Cardiac fibroblast (primary cell): Measurements from ENCODE around the gene HSF5.

Experiments used
- DNase-seq, 2 donors: peaks; one replicate each; pipeline versions ENCODE4 v3.0.0 to v3.0.0-alpha.2; 2010; ENCODE audit warnings: low read depth in 2 of 2
- H3K4me3 ChIP-seq, 2 donors: replicated peaks in 1 of 2; 1 replicate in 1 of 2; 2 replicates in 1 of 2; pipeline ENCODE4 v1.5.1; 2011; ENCODE audit warnings: low read depth in 2 of 2, low read length in 2 of 2, mild to moderate bottlenecking in 2 of 2, moderate library complexity in 1 of 2
- TF ChIP-seq, protein P1 (sequence below): IDR thresholded peaks from one replicate; pipeline ENCODE4 v1.5.1; 2011; ENCODE audit warnings: low read depth, mild to moderate bottlenecking, low read length, inconsistent platforms

HSF5 gene

DNA sequence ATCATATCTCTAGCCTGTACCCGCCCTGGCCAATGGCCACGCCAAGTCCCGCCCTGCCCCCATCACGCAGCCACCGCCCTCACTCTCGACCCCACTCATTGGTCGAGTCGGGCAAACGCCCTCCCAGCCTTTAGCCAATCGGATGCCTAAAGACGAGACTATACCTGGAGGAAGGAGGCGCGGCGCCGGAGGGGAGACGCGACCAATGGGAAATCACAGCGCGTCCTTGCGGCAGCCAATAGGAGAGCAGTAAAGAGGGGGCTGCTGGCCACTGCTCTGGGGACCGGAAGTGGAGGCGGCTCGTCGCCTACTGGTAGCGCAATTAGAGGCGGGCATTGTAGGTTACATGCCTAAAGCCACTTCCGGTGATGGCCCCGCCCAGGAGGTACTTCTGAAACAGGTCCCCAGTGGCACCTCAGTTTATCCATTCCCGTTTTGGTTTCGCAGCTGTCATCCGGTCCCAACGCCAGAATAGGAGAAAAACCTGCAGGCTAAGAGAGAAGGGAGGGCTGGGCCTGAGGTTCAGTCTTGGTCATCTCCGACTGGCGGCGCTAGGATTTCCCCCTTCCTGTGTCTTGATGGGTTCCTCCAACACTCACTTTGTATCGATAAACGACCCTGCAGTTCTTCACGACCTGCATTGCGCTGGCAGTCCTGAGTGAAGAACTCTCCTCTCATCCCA, 29.9 kb upstream of the HSF5 start:
- TF ChIP-seq, protein P1, sequence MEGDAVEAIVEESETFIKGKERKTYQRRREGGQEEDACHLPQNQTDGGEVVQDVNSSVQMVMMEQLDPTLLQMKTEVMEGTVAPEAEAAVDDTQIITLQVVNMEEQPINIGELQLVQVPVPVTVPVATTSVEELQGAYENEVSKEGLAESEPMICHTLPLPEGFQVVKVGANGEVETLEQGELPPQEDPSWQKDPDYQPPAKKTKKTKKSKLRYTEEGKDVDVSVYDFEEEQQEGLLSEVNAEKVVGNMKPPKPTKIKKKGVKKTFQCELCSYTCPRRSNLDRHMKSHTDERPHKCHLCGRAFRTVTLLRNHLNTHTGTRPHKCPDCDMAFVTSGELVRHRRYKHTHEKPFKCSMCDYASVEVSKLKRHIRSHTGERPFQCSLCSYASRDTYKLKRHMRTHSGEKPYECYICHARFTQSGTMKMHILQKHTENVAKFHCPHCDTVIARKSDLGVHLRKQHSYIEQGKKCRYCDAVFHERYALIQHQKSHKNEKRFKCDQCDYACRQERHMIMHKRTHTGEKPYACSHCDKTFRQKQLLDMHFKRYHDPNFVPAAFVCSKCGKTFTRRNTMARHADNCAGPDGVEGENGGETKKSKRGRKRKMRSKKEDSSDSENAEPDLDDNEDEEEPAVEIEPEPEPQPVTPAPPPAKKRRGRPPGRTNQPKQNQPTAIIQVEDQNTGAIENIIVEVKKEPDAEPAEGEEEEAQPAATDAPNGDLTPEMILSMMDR, result no peak
- peak; percentile 100 for DNase-seq
- peak overlapping the region; percentile 71 to 73 for H3K4me3 ChIP-seq

DNA sequence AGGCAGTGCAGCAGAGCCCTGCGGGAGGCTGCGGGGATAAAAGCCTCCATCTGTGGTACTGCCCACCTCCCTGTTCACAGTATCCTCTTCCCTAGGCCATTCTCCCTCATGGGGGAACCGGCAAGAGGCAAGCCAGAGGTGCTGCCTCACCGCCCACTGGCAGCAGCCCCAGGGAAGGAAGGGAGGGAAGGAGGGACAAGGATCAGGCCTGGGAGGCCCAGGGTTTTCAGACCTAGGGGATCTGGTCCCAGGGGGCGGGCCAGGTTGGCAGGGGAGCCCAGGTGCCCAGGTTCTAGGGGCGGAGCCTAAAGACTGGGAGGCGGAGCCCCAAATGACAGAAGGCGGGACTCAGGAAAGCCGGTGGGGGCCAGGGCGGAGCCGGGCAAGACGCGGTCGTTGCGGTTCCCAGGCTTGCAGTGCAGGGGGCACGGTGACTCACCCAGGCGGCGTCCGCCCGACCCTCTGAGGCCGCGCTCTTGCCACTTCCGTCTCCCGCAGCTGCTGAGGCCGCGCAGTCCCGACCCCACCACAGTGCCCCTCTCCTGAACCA, 29.2 kb upstream of the HSF5 start:
- DNase-seq, result no peak
- peak overlapping the region; percentile 71 to 73 for H3K4me3 ChIP-seq
- TF ChIP-seq, protein P1, result no peak

DNA sequence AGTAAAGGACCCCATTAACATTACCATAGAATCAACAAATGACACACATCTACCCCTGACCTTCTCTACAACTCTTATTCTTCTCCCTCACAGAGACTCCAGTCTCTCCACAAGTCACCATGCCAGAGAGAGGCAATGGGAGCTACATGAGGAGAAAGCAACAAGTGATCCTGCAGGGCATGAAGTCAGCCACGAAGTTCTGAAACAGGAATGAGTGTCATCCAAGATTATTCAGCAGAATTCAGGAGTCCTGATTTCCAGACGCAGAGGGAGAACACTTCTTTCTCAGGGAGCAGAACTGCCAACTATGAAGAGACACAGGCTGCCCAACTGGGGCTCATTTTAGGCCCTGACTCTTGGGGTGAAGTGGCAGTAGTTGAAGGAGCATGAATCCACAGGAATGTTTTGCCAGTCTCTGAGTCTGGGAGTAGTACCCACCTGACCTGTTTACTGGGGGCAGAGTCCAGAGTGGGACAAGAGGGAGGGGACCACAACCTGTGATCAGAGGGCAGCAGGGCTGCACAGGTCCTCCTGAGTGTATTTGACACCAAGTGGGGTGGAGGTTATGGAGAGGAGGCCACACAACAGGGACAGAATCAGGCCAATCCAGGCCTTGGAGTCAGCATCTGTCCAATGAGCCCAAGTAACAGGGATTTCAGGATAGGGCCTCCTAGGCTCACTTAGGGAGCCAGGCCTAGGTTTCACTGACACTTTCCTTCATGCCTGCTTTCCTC, 28.6 kb upstream of the HSF5 start:
- H3K4me3 ChIP-seq, result peak overlapping the region; percentile 71 to 73

DNA sequence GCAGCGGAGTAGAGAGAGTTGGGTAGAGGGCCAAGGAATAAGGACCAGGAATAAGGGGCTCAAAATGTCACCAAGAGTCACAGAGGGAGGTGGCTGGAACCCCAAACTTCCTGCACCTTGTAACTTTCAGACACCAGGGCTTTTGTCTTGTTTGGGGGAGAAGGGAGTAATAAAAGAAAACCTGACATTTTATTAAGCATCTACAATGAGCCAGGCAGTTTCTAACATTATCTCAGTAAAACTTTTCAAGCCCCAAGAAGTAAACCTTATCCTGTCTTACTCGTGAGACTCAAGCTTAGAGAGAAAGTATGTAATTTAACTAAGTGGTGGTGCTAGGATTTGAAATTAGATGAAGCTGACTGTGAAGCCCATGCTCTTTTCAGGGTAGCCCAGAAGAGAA, 27.1 kb upstream of the HSF5 start:
- H3K4me3 ChIP-seq, result no peak overlapping the region
- TF ChIP-seq, protein P1, result no peak
- DNase-seq, result no peak

More for the DNA sequence above, 28.6 kb upstream of the HSF5 start:
- no peak for DNase-seq
- TF ChIP-seq, protein P1, result no peak

DNA sequence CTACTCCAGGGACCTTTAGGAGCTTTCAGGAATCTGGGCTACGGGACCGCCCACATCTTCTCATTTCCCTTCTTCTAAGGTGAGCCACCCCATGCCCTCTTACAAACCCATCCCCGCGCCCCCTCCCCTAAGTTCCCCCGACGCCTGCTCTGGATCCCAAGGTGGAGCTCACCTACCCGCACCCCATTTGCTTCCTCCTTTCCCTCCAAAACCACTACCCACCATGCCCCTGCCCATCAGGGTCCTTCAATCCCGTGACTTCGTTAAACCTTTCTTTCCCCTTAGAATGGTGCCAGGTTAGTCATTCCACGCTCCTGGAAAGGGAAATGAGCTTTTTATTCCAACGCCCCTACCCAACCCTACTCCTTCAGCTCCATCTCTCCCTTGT, 26.6 kb upstream of the HSF5 start:
- TF ChIP-seq, protein P1, result no peak
- no peak for DNase-seq

DNA sequence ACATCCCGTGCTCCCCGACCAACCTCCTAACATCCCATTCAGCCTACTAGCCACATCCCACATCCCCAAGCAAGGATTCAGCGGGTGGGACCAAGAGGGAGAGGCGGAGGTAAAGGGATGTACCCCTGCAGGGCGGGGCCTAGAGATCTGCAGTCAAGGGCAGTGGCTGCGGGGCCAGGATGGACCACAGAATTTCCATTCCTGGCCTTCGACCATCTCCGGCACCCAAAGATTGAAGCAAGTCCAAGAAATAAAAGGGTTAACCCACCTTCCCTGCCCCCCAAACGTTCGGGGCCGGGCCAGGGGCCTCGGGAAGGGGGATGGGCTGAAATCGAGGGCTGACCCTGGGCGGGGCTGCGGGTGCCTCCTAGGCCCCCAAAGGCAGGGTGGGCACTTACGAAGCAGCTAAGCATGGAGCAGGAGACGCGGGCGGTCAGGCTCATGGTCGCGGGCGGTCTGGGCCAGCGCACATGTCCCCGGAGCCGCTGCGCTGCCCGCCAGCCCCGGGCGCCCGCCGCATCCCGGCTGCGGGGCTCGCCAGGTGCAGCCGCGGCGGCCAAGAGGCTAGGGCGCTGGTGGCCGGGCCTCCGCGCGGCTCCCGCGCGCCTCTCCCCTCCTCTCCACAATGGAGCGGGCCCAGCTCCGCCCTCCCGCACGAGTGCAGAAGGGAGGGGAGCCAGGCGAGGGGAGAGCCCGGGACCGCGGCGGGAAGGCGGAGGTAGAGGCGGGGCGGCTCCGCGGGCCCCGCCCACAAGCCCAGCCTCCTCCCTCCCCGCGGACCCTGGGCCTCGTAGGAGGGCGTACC, 26.0 kb upstream of the HSF5 start, which contains the start of gene MTMR4:
MTMR4 (minus strand) TSS at position 674 of the 805 bp plus-strand sequence; CDS start at position 443, 231 bp downstream.
- TF ChIP-seq, protein P1, result no peak
- peak; percentile 60 to 79 for DNase-seq
- H3K4me3 ChIP-seq, result peak within 1 kb of the TSS; percentile 78 to 93

More for the DNA sequence above, 26.6 kb upstream of the HSF5 start:
- H3K4me3 ChIP-seq, result peak overlapping the region; percentile 27 to 78
